Measurements from ENCODE around the gene CPVL. TPM values are rescaled to one million over a fixed set of nuclear protein-coding genes. Genes with fewer than 3 reads are reported as not detected.

The CPVL gene
- total RNA-seq, 3 donors from 2014 or later, result 11.4 to 44.2 (median 13.4) TPM

DNA sequence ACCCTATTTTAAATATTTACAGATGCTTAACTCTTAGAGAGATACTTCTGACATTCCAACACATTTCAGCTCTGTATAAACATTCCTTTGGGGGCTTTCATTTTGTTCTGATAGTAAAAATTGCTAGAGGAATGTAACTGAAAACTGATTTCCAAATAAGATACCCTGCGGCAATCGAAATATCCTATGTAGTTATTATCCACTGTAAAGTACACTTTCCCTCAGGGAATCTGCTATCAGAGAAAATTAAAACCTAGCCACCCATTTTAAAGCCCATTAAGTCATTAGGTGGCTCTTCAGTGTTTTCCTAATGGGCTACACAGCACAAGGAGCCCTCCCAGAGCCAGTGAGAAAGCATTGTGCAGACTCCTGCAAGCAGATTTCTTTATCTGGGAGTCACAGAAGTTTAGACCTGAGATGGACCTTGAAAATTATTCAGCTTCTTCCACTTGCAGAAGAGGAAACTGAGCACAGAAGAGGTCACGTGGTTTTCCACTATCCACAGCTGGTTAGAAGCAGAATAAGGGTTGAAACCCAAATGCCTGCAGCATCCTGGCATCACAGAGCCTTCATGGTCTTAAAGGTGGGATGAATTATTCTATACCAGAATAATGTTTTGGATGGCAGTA, 12.6 kb upstream of the CPVL start:
- intact Hi-C loops (cut with DNase I; ENCODE audit: low total_unique reads), result no loop called here
- Histone ChIP-seq H3K27me3 (no peaks in the 10 kb centered on the region), H3K27ac (no peak overlapping the region), H3K4me1 (no peaks in the 10 kb centered on the region), H3K4me3 (no peak overlapping the region), H3K9me3 (no peaks in the 10 kb centered on the region), H3K36me3 (no peaks in the 10 kb centered on the region)
- TF ChIP-seq POLR2A (IDR thresholded peaks at IDR 0.05) (no peak), POLR2AphosphoS5 (IDR thresholded peaks at IDR 0.05) (no peak)
- TF ChIP-seq, protein P1, sequence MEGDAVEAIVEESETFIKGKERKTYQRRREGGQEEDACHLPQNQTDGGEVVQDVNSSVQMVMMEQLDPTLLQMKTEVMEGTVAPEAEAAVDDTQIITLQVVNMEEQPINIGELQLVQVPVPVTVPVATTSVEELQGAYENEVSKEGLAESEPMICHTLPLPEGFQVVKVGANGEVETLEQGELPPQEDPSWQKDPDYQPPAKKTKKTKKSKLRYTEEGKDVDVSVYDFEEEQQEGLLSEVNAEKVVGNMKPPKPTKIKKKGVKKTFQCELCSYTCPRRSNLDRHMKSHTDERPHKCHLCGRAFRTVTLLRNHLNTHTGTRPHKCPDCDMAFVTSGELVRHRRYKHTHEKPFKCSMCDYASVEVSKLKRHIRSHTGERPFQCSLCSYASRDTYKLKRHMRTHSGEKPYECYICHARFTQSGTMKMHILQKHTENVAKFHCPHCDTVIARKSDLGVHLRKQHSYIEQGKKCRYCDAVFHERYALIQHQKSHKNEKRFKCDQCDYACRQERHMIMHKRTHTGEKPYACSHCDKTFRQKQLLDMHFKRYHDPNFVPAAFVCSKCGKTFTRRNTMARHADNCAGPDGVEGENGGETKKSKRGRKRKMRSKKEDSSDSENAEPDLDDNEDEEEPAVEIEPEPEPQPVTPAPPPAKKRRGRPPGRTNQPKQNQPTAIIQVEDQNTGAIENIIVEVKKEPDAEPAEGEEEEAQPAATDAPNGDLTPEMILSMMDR (IDR thresholded peaks at IDR 0.05), result no peak
- DNase-seq (ENCODE audit: low spot score in 2 of 2), result no peak

DNA sequence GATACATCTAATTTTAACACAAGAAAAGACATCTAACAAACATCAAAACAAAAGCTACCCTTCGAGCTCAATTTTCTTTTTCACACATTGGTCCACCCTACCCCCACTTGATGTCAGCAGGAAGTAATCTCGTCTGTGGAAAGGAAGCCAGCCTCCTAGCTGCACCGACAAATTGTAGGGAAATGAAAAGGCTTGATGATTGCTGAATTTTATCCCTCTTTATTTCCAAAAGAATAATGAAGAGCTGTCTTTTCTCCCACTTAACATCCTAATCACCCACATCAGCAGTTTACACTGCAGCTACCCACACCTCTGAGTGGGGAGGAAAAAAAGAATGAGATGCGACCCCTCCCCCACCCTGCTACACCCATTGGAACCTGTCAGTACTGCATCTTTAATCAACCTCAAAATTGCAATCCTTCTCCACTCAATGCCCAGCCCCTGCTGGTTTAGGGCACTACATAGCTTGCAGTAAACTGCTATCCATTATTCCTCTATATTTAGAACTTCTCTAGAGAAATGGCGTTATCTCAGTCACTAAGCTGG, 10.6 kb upstream of the CPVL start:
- TF ChIP-seq, protein P1 (IDR thresholded peaks at IDR 0.05), result no peak
- TF ChIP-seq POLR2AphosphoS5 (IDR thresholded peaks at IDR 0.05) (no peak), POLR2A (IDR thresholded peaks at IDR 0.05) (no peak)

DNA sequence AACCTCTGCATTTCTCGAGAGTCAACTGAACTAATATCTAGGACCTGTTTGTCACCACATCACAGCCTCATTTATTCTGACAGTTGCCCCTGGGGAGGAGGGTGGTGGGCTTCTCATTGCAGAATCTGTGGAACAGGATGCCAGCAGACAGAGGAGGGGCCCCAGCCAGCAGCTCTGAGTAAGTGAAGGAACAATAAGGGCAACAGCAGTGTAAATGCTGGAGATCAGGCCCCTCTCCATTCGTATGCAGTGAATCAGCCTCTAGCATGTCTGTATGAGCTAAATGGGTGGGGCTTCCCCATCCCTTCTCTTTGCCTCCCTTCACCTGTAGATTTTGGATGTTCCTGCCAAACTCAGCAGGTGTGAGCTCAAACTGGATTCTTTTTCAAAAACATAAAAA, 7.7 kb upstream of the CPVL start:
- Histone ChIP-seq H3K27ac (no peak overlapping the region), H3K4me1 (no peaks in the 10 kb centered on the region), H3K36me3 (no peaks in the 10 kb centered on the region), H3K9me3 (no peaks in the 10 kb centered on the region), H3K27me3 (no peaks in the 10 kb centered on the region), H3K4me3 (no peak overlapping the region)
- DNase-seq (ENCODE audit: low spot score in 2 of 2), result no peak
- intact Hi-C loops (cut with DNase I; ENCODE audit: low total_unique reads), result no loop called here
- TF ChIP-seq, protein P1 (IDR thresholded peaks at IDR 0.05), result no peak
- no peak for TF ChIP-seq POLR2A (IDR thresholded peaks at IDR 0.05)
- TF ChIP-seq POLR2AphosphoS5 (IDR thresholded peaks at IDR 0.05), result no peak

More for the DNA sequence above, 10.6 kb upstream of the CPVL start:
- no peak for DNase-seq (ENCODE audit: low spot score in 2 of 2)
- Histone ChIP-seq H3K36me3 (no peaks in the 10 kb centered on the region), H3K27me3 (no peaks in the 10 kb centered on the region), H3K4me3 (no peak overlapping the region), H3K4me1 (no peaks in the 10 kb centered on the region), H3K27ac (no peak overlapping the region), H3K9me3 (no peaks in the 10 kb centered on the region)
- intact Hi-C loops (cut with DNase I; ENCODE audit: low total_unique reads), result no loop called here

DNA sequence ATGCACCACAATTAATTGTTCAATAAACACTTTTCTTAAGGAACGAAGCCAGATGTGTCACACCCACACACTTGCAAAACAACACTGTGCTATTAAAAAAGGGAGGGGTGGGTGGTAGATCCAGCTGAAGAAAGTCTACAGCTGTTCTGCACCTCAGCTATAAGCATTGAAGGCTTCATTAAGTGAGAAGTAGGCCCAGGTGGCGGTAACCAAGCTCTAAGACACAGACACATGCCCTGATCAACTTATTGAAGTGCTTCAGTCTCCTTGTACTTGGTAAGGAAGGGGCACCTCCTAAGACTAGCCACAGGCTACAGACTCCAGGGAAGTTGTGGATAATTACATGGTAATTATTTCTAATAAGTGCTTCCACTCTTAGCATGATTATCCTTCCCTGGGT, 4.5 kb upstream of the CPVL start:
- Histone ChIP-seq H3K4me1 (no peaks in the 10 kb centered on the region), H3K27ac (no peak overlapping the region), H3K4me3 (no peak overlapping the region), H3K9me3 (no peaks in the 10 kb centered on the region), H3K27me3 (peaks cover 0 to 6% of the 10 kb centered on the region in 2 donors), H3K36me3 (no peaks in the 10 kb centered on the region)
- TF ChIP-seq, protein P1 (IDR thresholded peaks at IDR 0.05), result no peak
- TF ChIP-seq POLR2A (IDR thresholded peaks at IDR 0.05) (no peak), POLR2AphosphoS5 (IDR thresholded peaks at IDR 0.05) (no peak)
- intact Hi-C loops (cut with DNase I; ENCODE audit: low total_unique reads), result no loop called here
- DNase-seq (ENCODE audit: low spot score in 2 of 2), result no peak

DNA sequence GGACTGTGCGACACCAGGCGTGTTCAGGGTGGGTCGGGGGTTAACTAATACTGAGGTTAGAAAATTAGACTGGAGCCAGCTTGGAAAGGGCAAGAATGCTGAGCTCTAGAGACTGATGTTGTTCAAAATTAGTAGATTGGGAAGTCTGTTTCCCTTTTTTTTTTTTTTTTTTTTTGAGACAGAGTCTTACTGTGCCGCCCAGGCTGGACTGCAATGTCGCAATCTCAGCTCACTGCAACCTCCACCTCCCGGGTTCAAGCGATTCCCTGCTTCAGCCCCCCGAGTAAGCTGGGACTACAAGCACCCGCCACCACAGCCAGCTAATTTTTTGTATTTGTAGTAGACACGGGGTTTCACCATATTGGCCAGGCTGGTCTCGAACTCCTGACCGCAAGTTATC, 2.7 kb upstream of the CPVL start:
- Histone ChIP-seq H3K27me3 (peaks cover 0 to 6% of the 10 kb centered on the region in 2 donors), H3K9me3 (no peaks in the 10 kb centered on the region), H3K4me1 (no peaks in the 10 kb centered on the region), H3K4me3 (no peak overlapping the region), H3K27ac (no peak overlapping the region), H3K36me3 (no peaks in the 10 kb centered on the region)
- TF ChIP-seq POLR2AphosphoS5 (IDR thresholded peaks at IDR 0.05) (no peak), POLR2A (IDR thresholded peaks at IDR 0.05) (no peak)
- TF ChIP-seq, protein P1 (IDR thresholded peaks at IDR 0.05), result no peak
- intact Hi-C loops (cut with DNase I; ENCODE audit: low total_unique reads), result loop anchor here (10.0 kb wide), 1 partner anchor 1826 kb away; no protein-coding TSS in a partner anchor
- DNase-seq (ENCODE audit: low spot score in 2 of 2), result no peak

Measured in breast epithelium (tissue), 4 donors.